Colonic mucosa (tissue), 4 donors: ENCODE results near the gene TEX54. TPM values are rescaled to one million over a fixed set of nuclear protein-coding genes. Genes with fewer than 3 reads are reported as not detected.

ENCODE experiments used
- DNase-seq: peaks from one replicate; pipeline ENCODE4 v3.0.0-alpha.2; 2020
- H3K27ac ChIP-seq: fragments of 200-600 bp; one replicate; pipeline ENCODE4 v1.8.0; 2021
- H3K27me3 ChIP-seq: fragments of 200-600 bp; one replicate; pipeline ENCODE4 v1.8.0; 2021
- H3K36me3 ChIP-seq: fragments of 200-600 bp; one replicate; pipeline ENCODE4 v1.8.0; 2021
- H3K4me1 ChIP-seq: fragments of 200-600 bp; one replicate; pipeline ENCODE4 v1.8.0; 2021; ENCODE audit warnings: mild to moderate bottlenecking
- H3K4me3 ChIP-seq: fragments of 200-600 bp; one replicate; pipeline ENCODE4 v1.8.0; 2021
- H3K9ac ChIP-seq, 2 donors: one replicate each; pipeline ENCODE4 v1.7.0; 2013; ENCODE audit warnings: control low read depth in 2 of 2, low read depth in 2 of 2, low read length in 2 of 2
- H3K9me3 ChIP-seq: fragments of 200-600 bp; one replicate; pipeline ENCODE4 v1.8.0; 2021
- intact Hi-C: fragments of 100-400 bp; cut with DNase I; formaldehyde crosslinking; loops from one replicate; pipeline ENCODE4 v1.14.1; 2022
- total RNA-seq, 2 donors: library from RNA; stranded (reverse); fragmentation: NEBNext Ultra II Directional in 1 of 2; extraction: Animal tissue kit (Norgen Biotek cat#: 25700) in 1 of 2; gene quantifications; one replicate each; pipeline ENCODE4 v1.2.1, GENCODE V29; 2021
- TF ChIP-seq, protein P1 (sequence below): fragments of 200-600 bp; IDR thresholded peaks from one replicate; pipeline ENCODE4 v1.8.0; 2022; ENCODE audit warnings: antibody characterized with exemption, mild to moderate bottlenecking
- donor health status: healthy.
- donor health status: DM: no; HTN: no; CAD: no.
- donor health status: DM: no; HTN: no; CAD: no.

Gene TEX54
- total RNA-seq, 2 donors from 2014 or later, result not detected

DNA sequence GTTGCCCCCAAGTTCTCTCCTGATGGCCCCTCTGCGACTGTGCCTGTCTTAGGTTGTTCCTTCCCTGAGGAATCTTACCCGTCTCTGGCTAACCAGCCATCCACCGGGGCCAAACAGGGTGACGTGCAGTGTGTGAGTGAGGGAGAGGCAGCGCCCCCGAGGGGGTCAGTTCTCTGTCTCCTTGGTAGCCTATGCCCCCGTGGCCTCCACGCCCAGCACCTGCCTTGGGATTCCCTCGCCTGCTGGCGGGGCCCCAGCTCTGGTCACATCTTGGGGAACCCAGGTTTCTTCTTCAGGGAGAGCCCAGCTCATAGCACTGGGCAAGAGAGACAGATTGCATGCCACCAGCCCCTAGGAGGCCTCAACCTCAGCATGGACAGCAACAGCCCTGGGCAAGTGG lies 33.2 kb downstream of the TEX54 start:
- no peak overlapping the region for H3K27ac ChIP-seq
- peaks cover 25% of the 10 kb centered on the region for H3K36me3 ChIP-seq
- intact Hi-C loops, result no loop called here
- H3K9ac ChIP-seq, result no peak overlapping the region
- no peak overlapping the region for H3K4me3 ChIP-seq
- TF ChIP-seq, protein P1, sequence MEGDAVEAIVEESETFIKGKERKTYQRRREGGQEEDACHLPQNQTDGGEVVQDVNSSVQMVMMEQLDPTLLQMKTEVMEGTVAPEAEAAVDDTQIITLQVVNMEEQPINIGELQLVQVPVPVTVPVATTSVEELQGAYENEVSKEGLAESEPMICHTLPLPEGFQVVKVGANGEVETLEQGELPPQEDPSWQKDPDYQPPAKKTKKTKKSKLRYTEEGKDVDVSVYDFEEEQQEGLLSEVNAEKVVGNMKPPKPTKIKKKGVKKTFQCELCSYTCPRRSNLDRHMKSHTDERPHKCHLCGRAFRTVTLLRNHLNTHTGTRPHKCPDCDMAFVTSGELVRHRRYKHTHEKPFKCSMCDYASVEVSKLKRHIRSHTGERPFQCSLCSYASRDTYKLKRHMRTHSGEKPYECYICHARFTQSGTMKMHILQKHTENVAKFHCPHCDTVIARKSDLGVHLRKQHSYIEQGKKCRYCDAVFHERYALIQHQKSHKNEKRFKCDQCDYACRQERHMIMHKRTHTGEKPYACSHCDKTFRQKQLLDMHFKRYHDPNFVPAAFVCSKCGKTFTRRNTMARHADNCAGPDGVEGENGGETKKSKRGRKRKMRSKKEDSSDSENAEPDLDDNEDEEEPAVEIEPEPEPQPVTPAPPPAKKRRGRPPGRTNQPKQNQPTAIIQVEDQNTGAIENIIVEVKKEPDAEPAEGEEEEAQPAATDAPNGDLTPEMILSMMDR, result no peak
- H3K4me1 ChIP-seq, result peaks cover 11% of the 10 kb centered on the region
- no peak for DNase-seq
- no peaks in the 10 kb centered on the region for H3K9me3 ChIP-seq
- H3K27me3 ChIP-seq, result no peaks in the 10 kb centered on the region

DNA sequence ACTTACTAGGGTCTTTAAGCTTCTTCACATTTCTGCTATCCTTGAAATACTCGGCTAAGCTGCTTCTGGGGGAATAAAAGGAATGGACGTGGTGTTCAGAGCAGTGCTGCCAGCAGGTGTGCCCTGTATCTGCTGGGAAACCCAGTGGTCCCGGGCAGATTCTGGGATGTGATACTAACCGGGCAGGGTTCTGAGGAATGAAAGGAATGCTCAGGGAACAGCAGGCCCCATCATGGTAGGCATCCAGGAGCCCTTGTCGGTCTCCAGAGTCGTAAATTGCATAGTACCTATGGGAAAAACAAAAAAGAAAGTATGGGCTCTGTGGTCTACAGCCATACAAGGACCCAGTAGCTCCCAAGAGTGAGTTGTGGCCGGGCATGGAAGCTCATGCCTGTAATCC lies 36.4 kb downstream of the TEX54 start:
- Histone ChIP-seq H3K27me3 (no peaks in the 10 kb centered on the region), H3K4me3 (no peak overlapping the region), H3K9me3 (no peaks in the 10 kb centered on the region), H3K27ac (no peak overlapping the region), H3K9ac (no peak overlapping the region), H3K4me1 (peaks cover 5% of the 10 kb centered on the region), H3K36me3 (peaks cover 31% of the 10 kb centered on the region)
- DNase-seq, result no peak
- TF ChIP-seq, protein P1, result no peak
- intact Hi-C loops, result no loop called here

DNA sequence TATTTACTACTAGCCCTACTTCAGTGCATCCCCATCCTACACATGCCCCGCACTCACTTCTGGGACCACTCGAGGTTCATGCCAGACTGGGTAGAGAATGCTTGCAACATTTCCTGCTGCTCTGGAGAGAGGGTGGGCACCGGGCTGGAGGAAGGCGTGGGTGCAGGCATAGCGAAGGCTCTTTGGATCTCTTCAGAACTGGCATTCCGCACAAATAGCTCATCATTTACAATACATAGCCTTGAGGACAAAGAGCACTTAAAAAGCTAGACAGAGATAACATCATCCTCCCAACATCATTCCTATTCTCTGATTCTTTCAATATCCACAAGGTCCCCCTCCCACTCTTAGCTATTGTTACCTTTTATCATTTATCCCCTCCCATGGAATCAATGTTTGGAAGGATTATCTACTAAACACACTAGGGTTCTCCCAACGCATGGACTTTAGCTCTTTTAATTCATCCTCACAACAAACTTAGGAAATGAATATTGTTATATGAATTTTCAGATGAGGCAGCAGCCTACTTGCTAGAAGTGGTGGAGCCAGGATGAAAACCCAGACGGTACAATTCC lies 38.4 kb downstream of the TEX54 start:
- Histone ChIP-seq H3K4me3 (no peak overlapping the region), H3K27ac (no peak overlapping the region), H3K4me1 (peaks cover 5% of the 10 kb centered on the region), H3K36me3 (peaks cover 26% of the 10 kb centered on the region), H3K9ac (no peak overlapping the region), H3K9me3 (no peaks in the 10 kb centered on the region), H3K27me3 (no peaks in the 10 kb centered on the region)
- TF ChIP-seq, protein P1, result no peak
- intact Hi-C loops, result no loop called here
- no peak for DNase-seq

DNA sequence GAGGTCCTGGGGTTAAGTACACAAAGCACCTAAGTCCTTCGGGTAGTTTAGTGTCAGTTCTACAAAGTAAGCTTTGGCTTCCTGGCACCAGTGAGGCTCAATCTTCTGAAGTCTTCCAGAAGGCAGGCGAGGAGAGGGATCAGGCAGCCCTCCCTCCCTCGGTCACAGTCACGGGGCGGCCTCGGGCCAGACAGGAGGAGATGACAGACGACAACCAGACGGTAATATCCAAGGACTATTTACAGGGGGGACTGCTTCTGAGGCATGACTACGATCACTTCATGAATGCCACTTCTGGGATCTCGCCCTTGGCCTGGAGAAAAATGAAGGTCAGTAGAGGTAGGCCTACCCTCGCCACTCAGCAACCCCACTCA lies 40.5 kb downstream of the TEX54 start:
- peaks cover 26% of the 10 kb centered on the region for H3K36me3 ChIP-seq
- TF ChIP-seq, protein P1, result no peak
- H3K27ac ChIP-seq, result peak overlapping the region; percentile 80
- DNase-seq, result peak; percentile 33
- intact Hi-C loops, result no loop called here
- H3K9me3 ChIP-seq, result no peaks in the 10 kb centered on the region
- H3K9ac ChIP-seq, result peak overlapping the region; percentile 39 to 89
- no peaks in the 10 kb centered on the region for H3K27me3 ChIP-seq
- peaks cover 7% of the 10 kb centered on the region for H3K4me1 ChIP-seq
- peak overlapping the region; percentile 98 for H3K4me3 ChIP-seq

DNA sequence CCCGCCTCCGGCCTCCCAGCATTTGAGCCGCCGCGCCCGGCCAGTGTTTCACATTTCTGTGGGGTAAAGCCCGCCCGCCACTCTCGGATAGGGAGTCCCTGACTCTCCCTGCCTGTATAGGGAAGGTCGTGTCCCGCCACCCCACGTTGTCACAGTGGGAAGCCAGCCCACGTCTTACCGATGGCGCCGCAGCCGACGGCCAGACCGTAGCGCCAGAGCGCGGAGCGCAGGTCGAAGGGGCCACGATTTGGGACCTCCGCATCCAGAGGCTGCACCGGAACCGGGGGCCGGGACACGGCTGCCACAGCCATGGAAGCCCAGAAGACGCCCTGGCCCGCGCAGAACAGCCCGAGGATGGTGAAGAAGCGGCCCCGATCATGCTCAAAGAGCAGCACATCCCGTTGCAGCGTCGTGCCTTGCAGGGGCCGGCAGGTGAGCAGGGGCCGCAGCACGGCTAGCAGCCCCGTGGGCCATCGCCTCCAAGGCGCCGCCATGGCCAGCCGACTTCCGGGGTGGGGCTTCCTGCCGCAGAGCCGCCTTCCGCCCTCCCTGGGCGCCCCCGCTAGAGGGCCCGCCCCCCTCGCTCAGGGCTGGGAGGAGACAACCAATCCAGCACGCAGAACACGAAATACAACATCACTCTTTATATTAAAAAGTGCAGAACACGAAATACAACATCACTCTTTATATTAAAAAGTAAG lies 41.0 kb downstream of the TEX54 start, which contains the start of gene TMEM223:
Gene TMEM223 (minus strand): TSS at position 506 of the 701 bp plus-strand sequence. CDS start 12 bp downstream, at position 494.
- intact Hi-C loops, result no loop called here
- peaks cover 7% of the 10 kb centered on the region for H3K4me1 ChIP-seq
- H3K27ac ChIP-seq, result peak within 1 kb of the TSS; percentile 80
- no peaks in the 10 kb centered on the region for H3K27me3 ChIP-seq
- peak within 1 kb of the TSS; percentile 89 to 96 for H3K9ac ChIP-seq
- H3K9me3 ChIP-seq, result no peaks in the 10 kb centered on the region
- H3K36me3 ChIP-seq, result peaks cover 25% of the 10 kb centered on the region
- H3K4me3 ChIP-seq, result peak within 1 kb of the TSS; percentile 98
- TF ChIP-seq, protein P1, result no peak
- DNase-seq, result peak; percentile 92
